NCI-H2081 treated with DMSO at 0.1 percent for 48 hours (cell line): ENCODE data around the gene EFHD2.
"Not testable (repeated sequence)": the region's sequence is repeated elsewhere in the genome, so short reads cannot be mapped to it uniquely, and the experiment has no call there.

ENCODE experiments used
- DNase-seq: peaks from one replicate; lab custom pipeline; 2025; lab: John Stamatoyannopoulos, UW

Gene EFHD2

GRCh38 chr1:15409388-15410222 lies at the start of gene EFHD2:
Gene EFHD2, plus strand, starts transcription at chr1:15409888. Its CDS starts 84 bp downstream, at chr1:15409972.
- peak; percentile 2 for DNase-seq

- DNase-seq, result no peak
Measured at GRCh38 chr1:15360700-15361099, 49.0 kb upstream of the EFHD2 start.

- DNase-seq, result no peak
Measured at GRCh38 chr1:15362096-15362736, 47.5 kb upstream of the EFHD2 start.

GRCh38 chr1:15362737-15363128 lies 47.0 kb upstream of the EFHD2 start:
- no peak for DNase-seq

GRCh38 chr1:15364740-15365139 lies 44.9 kb upstream of the EFHD2 start:
- no peak for DNase-seq

- no peak for DNase-seq
Measured at GRCh38 chr1:15368888-15369287, 40.8 kb upstream of the EFHD2 start.

GRCh38 chr1:15370268-15370667 lies 39.4 kb upstream of the EFHD2 start:
- no peak for DNase-seq

GRCh38 chr1:15370781-15371520 lies 38.7 kb upstream of the EFHD2 start:
- DNase-seq, result no peak

- DNase-seq, result no peak
Measured at GRCh38 chr1:15371610-15372545, 37.8 kb upstream of the EFHD2 start.

- DNase-seq, result no peak
Measured at GRCh38 chr1:15378729-15379128, 31.0 kb upstream of the EFHD2 start.

GRCh38 chr1:15379151-15379550 lies 30.5 kb upstream of the EFHD2 start:
- DNase-seq, result not testable (repeated sequence)

- DNase-seq, result no peak
Measured at GRCh38 chr1:15380601-15381508, 28.8 kb upstream of the EFHD2 start.

- no peak for DNase-seq
Measured at GRCh38 chr1:15381805-15382204, 27.9 kb upstream of the EFHD2 start.

GRCh38 chr1:15382601-15383518 lies 26.8 kb upstream of the EFHD2 start:
- no peak for DNase-seq

GRCh38 chr1:15383810-15384209 lies 25.9 kb upstream of the EFHD2 start:
- DNase-seq, result no peak

- no peak for DNase-seq
Measured at GRCh38 chr1:15384301-15384901, 25.3 kb upstream of the EFHD2 start.

- no peak for DNase-seq
Measured at GRCh38 chr1:15385420-15385819, 24.3 kb upstream of the EFHD2 start.

- no peak for DNase-seq
Measured at GRCh38 chr1:15386164-15386749, 23.4 kb upstream of the EFHD2 start.
